Neural cell (in vitro differentiated cells): ENCODE results near the gene NBEA. TPM values are rescaled to one million over a fixed set of nuclear protein-coding genes. Genes with fewer than 3 reads are reported as not detected.

ENCODE experiments used
- H2AFZ ChIP-seq: fragments of 200-600, 300-800 bp; sonication (generic), shearing (Covaris generic); 2 replicates; pipeline ENCODE4 v1.6.0; 2014; ENCODE audit warnings: low read depth, mild to moderate bottlenecking, antibody characterized with exemption, low read length, moderate library complexity
- H3F3A ChIP-seq: fragments of 200-600 bp; shearing (Covaris generic); 2 replicates; pipeline ENCODE4 v1.6.1; 2016; ENCODE audit warnings: mild to moderate bottlenecking, moderate library complexity, mixed read lengths, antibody characterized with exemption, low read length; ENCODE audit not compliant: insufficient read depth, poor library complexity, severe bottlenecking
- H3K27ac ChIP-seq: fragments of 200-600, 300-800 bp; sonication (generic), shearing (Covaris generic); 2 replicates; pipeline ENCODE4 v1.5.1; 2014; ENCODE audit warnings: mild to moderate bottlenecking, low read length, moderate library complexity
- H3K27me3 ChIP-seq: fragments of 300-800, 200-600 bp; sonication (generic), shearing (Covaris generic); 2 replicates; pipeline ENCODE4 v1.6.0; 2014; ENCODE audit warnings: mild to moderate bottlenecking, low read depth, low read length, moderate library complexity; ENCODE audit not compliant: insufficient read depth
- H3K36me3 ChIP-seq: fragments of 300-800, 200-600 bp; sonication (generic), shearing (Covaris generic); 2 replicates; pipeline ENCODE4 v1.5.1; 2014; ENCODE audit warnings: mild to moderate bottlenecking, antibody characterized with exemption, low read length, moderate library complexity; ENCODE audit not compliant: insufficient read depth
- H3K4me2 ChIP-seq: fragments of 300-800, 200-600 bp; sonication (generic), shearing (Covaris generic); 2 replicates; pipeline ENCODE4 v1.6.0; 2014; ENCODE audit warnings: mild to moderate bottlenecking, low read length
- H3K4me3 ChIP-seq: fragments of 300-800, 200-600 bp; sonication (generic), shearing (Covaris generic); 2 replicates; pipeline ENCODE4 v1.5.1; 2014; ENCODE audit warnings: mild to moderate bottlenecking, low read length, moderate library complexity
- H3K79me2 ChIP-seq: fragments of 200-600 bp; shearing (Covaris generic); replicated peaks from 2 replicates; pipeline ENCODE4 v1.6.0; 2014; ENCODE audit warnings: mild to moderate bottlenecking, low read length, moderate library complexity; ENCODE audit not compliant: insufficient read depth
- H3K9ac ChIP-seq: fragments of 300-800, 200-600 bp; sonication (generic), shearing (Covaris generic); 2 replicates; pipeline ENCODE4 v1.6.1; 2016; ENCODE audit warnings: mild to moderate bottlenecking, low read length, mixed read lengths
- H3K9me2 ChIP-seq: fragments of 200-600 bp; shearing (Covaris generic); 2 replicates; pipeline ENCODE4 v1.6.1; 2016; ENCODE audit warnings: mild to moderate bottlenecking, low read length, mixed read lengths; ENCODE audit not compliant: insufficient read depth
- H3K9me3 ChIP-seq: fragments of 200-600, 300-800 bp; sonication (generic), shearing (Covaris generic); 2 replicates; pipeline ENCODE4 v1.6.1; 2016; ENCODE audit warnings: mild to moderate bottlenecking, mixed run types, low read length, moderate library complexity, mixed read lengths
- H4K20me1 ChIP-seq: fragments of 200-600 bp; shearing (Covaris generic); 2 replicates; pipeline ENCODE4 v1.6.1; 2016; ENCODE audit warnings: mild to moderate bottlenecking, mixed run types; ENCODE audit not compliant: insufficient read depth
- EP300 ChIP-seq: fragments of 450-650 bp; conservative IDR thresholded peaks from 2 replicates; pipeline ENCODE4 v1.6.1; 2014; ENCODE audit warnings: antibody characterized with exemption, mild to moderate bottlenecking, moderate library complexity; ENCODE audit not compliant: poor library complexity, severe bottlenecking
- EZH2 ChIP-seq: fragments of 200-600, 300-800 bp; shearing (Covaris generic), sonication (generic); IDR thresholded peaks from 2 replicates; pipeline ENCODE4 v1.6.1; 2014; ENCODE audit warnings: antibody characterized with exemption, low read length, borderline replicate concordance, mild to moderate bottlenecking; ENCODE audit not compliant: insufficient read depth, poor library complexity, severe bottlenecking
- MXI1 ChIP-seq: fragments of 450-650 bp; conservative IDR thresholded peaks from 2 replicates; pipeline ENCODE4 v1.6.1; 2014; ENCODE audit warnings: antibody characterized with exemption, mild to moderate bottlenecking; ENCODE audit not compliant: poor library complexity, severe bottlenecking
- POLR2AphosphoS5 ChIP-seq: IDR thresholded peaks from 2 replicates; pipeline ENCODE4 v1.6.1; 2012
- RAD21 ChIP-seq: fragments of 450-650 bp; conservative IDR thresholded peaks from 2 replicates; pipeline ENCODE4 v1.6.1; 2014; ENCODE audit warnings: antibody characterized with exemption, mild to moderate bottlenecking, moderate library complexity
- REST ChIP-seq: IDR thresholded peaks from 2 replicates; pipeline ENCODE4 v1.6.1; 2012; ENCODE audit warnings: borderline replicate concordance
- SMC3 ChIP-seq: fragments of 450-650 bp; conservative IDR thresholded peaks from 2 replicates; pipeline ENCODE4 v1.6.1; 2014; ENCODE audit warnings: antibody characterized with exemption, mild to moderate bottlenecking, moderate library complexity; ENCODE audit not compliant: poor library complexity
- TAF1 ChIP-seq: IDR thresholded peaks from 2 replicates; pipeline ENCODE4 v1.6.1; 2012; ENCODE audit warnings: low read depth
- polyA plus RNA-seq: library from polyadenylated mRNA; depleted of rRNA; stranded (reverse); fragments of >200 nt; gene quantifications from 2 replicates; pipeline ENCODE4 v1.2.3, GENCODE V29; 2014
- TF ChIP-seq, protein P1 (sequence below): fragments of 450-650 bp; IDR thresholded peaks from 2 replicates; pipeline ENCODE4 v1.5.1; 2014; ENCODE audit warnings: antibody characterized with exemption, mild to moderate bottlenecking, moderate library complexity; ENCODE audit not compliant: poor library complexity, severe bottlenecking

The NBEA gene
- polyA plus RNA-seq, 1 donor from 2014 or later: 55.8 TPM

DNA sequence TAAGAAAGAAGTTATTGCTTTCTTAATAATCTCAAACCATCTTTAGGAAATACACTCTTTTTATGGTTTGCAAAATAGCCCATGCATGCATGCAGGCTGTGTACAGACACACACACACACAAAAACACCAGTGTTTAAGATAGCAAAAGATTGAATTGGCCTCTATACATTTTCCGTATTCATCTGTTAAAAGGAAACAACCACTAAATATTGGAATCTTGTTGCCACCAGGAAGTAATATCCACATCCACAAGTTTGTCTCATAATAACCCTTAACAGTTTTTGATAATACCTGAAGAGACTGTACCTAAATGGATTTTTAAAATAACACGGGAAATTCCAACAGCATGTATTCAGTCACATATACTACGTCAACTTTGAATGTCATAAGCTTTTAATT, 541.7 kb downstream of the NBEA start:
- Histone ChIP-seq H3K79me2 (no peaks in the 10 kb centered on the region), H3K27ac (no peak overlapping the region), H3K9ac (no peak overlapping the region)

GRCh38 chr13:35484384-35484783, 542.3 kb downstream of the NBEA start:
- H3K9ac ChIP-seq: no peak overlapping the region
- H3K9me2 ChIP-seq: no peaks in the 10 kb centered on the region
- peaks cover 33% of the 10 kb centered on the region for H3K27me3 ChIP-seq
- H2AFZ ChIP-seq: no peak overlapping the region
- H3K79me2 ChIP-seq: no peaks in the 10 kb centered on the region
- H3K4me3 ChIP-seq: no peak overlapping the region
- no peaks in the 10 kb centered on the region for H3F3A ChIP-seq
- peaks cover under 1% of the 10 kb centered on the region for H4K20me1 ChIP-seq
- no peak overlapping the region for H3K4me2 ChIP-seq
- H3K36me3 ChIP-seq: no peaks in the 10 kb centered on the region
- H3K27ac ChIP-seq: no peak overlapping the region
- no peaks in the 10 kb centered on the region for H3K9me3 ChIP-seq
- TF ChIP-seq RAD21 (no peak), REST (no peak), EP300 (no peak), MXI1 (no peak), POLR2AphosphoS5 (no peak), TAF1 (no peak), EZH2 (no peak)
- TF ChIP-seq, protein P1, sequence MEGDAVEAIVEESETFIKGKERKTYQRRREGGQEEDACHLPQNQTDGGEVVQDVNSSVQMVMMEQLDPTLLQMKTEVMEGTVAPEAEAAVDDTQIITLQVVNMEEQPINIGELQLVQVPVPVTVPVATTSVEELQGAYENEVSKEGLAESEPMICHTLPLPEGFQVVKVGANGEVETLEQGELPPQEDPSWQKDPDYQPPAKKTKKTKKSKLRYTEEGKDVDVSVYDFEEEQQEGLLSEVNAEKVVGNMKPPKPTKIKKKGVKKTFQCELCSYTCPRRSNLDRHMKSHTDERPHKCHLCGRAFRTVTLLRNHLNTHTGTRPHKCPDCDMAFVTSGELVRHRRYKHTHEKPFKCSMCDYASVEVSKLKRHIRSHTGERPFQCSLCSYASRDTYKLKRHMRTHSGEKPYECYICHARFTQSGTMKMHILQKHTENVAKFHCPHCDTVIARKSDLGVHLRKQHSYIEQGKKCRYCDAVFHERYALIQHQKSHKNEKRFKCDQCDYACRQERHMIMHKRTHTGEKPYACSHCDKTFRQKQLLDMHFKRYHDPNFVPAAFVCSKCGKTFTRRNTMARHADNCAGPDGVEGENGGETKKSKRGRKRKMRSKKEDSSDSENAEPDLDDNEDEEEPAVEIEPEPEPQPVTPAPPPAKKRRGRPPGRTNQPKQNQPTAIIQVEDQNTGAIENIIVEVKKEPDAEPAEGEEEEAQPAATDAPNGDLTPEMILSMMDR: no peak

More for the DNA sequence above, 541.7 kb downstream of the NBEA start:
- TF ChIP-seq REST (no peak), EZH2 (no peak), SMC3 (no peak), TAF1 (no peak), POLR2AphosphoS5 (no peak), EP300 (no peak), RAD21 (no peak), MXI1 (no peak)
- TF ChIP-seq, protein P1: no peak
- Histone ChIP-seq H3K9me2 (no peaks in the 10 kb centered on the region), H3K27me3 (peaks cover 40% of the 10 kb centered on the region), H3K4me3 (no peak overlapping the region), H3K36me3 (no peaks in the 10 kb centered on the region), H3K4me2 (no peak overlapping the region), H4K20me1 (peaks cover 6% of the 10 kb centered on the region), H3K9me3 (no peaks in the 10 kb centered on the region), H2AFZ (no peak overlapping the region), H3F3A (no peaks in the 10 kb centered on the region)
